ENCODE data around the gene U2AF2. TPM values are rescaled to one million over a fixed set of nuclear protein-coding genes. Genes with fewer than 3 reads are reported as not detected.

Gene U2AF2
- total and polyA plus RNA-seq, 2 experiments from 2014 or later: 22.4 to 150 TPM

DNA sequence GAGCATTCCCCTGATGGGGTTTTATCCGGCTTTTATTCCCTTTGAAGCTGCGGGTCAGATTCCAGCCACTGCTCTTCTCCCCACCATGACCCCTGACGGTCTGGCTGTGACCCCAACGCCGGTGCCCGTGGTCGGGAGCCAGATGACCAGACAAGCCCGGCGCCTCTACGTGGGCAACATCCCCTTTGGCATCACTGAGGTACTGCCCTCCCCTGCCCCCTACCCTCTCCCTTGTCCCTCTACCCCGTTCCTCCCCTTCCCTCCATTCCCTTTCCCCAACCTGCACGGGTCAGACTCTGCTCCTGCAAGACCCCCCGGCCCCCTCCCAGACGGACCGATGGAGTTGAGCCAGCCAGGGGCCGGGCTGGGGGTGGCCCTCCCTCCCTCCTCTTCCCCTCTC lies 6.2 kb downstream of the U2AF2 start:
- 74 to 84% methylated on average over 5 to 16 of the region's 16 CpGs for WGBS, 2 experiments (ENCODE audit: low coverage in 1 of 2, low lambda C conversion rate in 2 of 2, missing lambda C conversion rate in 2 of 2)
- TF ChIP-seq EZH2 (IDR thresholded peaks at IDR 0.05; ENCODE audit: insufficient read depth, poor library complexity, severe bottlenecking) (no peak), EZH2phosphoT487 (IDR thresholded peaks at IDR 0.05; ENCODE audit: insufficient read depth, low read depth) (no peak)
- H3K27me3 ChIP-seq (replicated peaks; ENCODE audit: insufficient read depth): no peaks in the 10 kb centered on the region
- peaks cover 32% of the 10 kb centered on the region; the same call in 1 of the 2 replicates for H4K20me1 ChIP-seq (ENCODE audit: insufficient read depth)
- peaks cover 97% of the 10 kb centered on the region for H3K79me2 ChIP-seq (ENCODE audit: insufficient read depth)
- no peak overlapping the region for H3K4me3 ChIP-seq
- H3K9ac ChIP-seq: no peak overlapping the region
- in situ Hi-C loops (cut with MboI): loop anchor here (25.0 kb wide), 1 partner anchor 1199 kb away; the partner anchor contains the start of genes CDC42EP5 and LENG9
- no peak for DNase-seq
- no peak overlapping the region for H3K27ac ChIP-seq
- peaks cover 24% of the 10 kb centered on the region for H3K4me1 ChIP-seq (ENCODE audit: insufficient read depth)
- H3K36me3 ChIP-seq (ENCODE audit: low read depth): peaks cover 24% of the 10 kb centered on the region; the same call in 1 of the 2 replicates
- H3K9me2 ChIP-seq (ENCODE audit: insufficient read depth): no peaks in the 10 kb centered on the region
- no peaks in the 10 kb centered on the region for H3K9me3 ChIP-seq (ENCODE audit: low read depth)
- no peak overlapping the region for H2AFZ ChIP-seq
- no peak overlapping the region for H3K4me2 ChIP-seq (ENCODE audit: unreplicated experiment)
- H3F3A ChIP-seq (ENCODE audit: insufficient read depth): peaks cover 8% of the 10 kb centered on the region

DNA sequence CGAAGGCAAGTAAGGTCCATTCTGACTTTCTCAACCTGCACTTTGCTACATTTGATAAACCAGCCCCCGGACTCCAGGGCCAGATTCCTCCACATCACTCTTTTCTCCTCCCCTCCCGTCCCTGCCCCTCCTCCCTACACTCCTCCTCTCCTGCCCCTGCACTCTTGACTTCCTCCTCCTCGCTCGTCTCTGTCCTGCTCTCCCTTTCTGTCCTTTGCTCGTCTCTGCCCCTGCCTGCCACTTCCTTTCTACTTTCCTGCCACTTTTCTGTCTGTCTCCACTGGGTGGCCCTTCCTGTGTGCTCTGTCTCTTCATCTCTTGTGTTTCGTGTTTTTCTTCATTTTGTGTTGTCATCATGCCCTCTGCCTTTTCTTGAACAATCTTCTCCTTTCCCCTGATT lies 7.0 kb downstream of the U2AF2 start:
- Histone ChIP-seq H3K4me1 (ENCODE audit: insufficient read depth) (peaks cover 19% of the 10 kb centered on the region), H3K9ac (no peak overlapping the region), H3K4me2 (ENCODE audit: unreplicated experiment) (no peak overlapping the region), H3K36me3 (ENCODE audit: low read depth) (peaks cover 24% of the 10 kb centered on the region; the same call in 1 of the 2 replicates), H3K9me2 (ENCODE audit: insufficient read depth) (no peaks in the 10 kb centered on the region), H3K9me3 (ENCODE audit: low read depth) (no peaks in the 10 kb centered on the region), H2AFZ (no peak overlapping the region), H3K79me2 (ENCODE audit: insufficient read depth) (peaks cover 97% of the 10 kb centered on the region), H3F3A (ENCODE audit: insufficient read depth) (peaks cover under 1% of the 10 kb centered on the region; the same call in 1 of the 2 replicates), H4K20me1 (ENCODE audit: insufficient read depth) (peaks cover 24% of the 10 kb centered on the region; the same call in 1 of the 2 replicates), H3K27me3 (replicated peaks; ENCODE audit: insufficient read depth) (no peaks in the 10 kb centered on the region), H3K27ac (no peak overlapping the region), H3K4me3 (no peak overlapping the region)
- DNase-seq: no peak
- in situ Hi-C loops (cut with MboI): loop anchor here (25.0 kb wide), 1 partner anchor 1200 kb away; the partner anchor contains the start of genes CDC42EP5 and LENG9
- 92 to 100% methylated on average over 5 to 7 of the region's 7 CpGs for WGBS, 2 experiments (ENCODE audit: low coverage in 1 of 2, low lambda C conversion rate in 2 of 2, missing lambda C conversion rate in 2 of 2)
- TF ChIP-seq EZH2 (IDR thresholded peaks at IDR 0.05; ENCODE audit: insufficient read depth, poor library complexity, severe bottlenecking) (no peak), EZH2phosphoT487 (IDR thresholded peaks at IDR 0.05; ENCODE audit: insufficient read depth, low read depth) (no peak)

GRCh38 chr19:55663846-55664536 lies 9.2 kb downstream of the U2AF2 start:
- Histone ChIP-seq H3K4me1 (ENCODE audit: insufficient read depth) (no peaks in the 10 kb centered on the region), H4K20me1 (ENCODE audit: insufficient read depth) (peaks cover 6% of the 10 kb centered on the region; the same call in 1 of the 2 replicates), H3K27me3 (replicated peaks; ENCODE audit: insufficient read depth) (no peaks in the 10 kb centered on the region), H3K9ac (no peak overlapping the region), H3K27ac (no peak overlapping the region), H2AFZ (no peak overlapping the region), H3K36me3 (ENCODE audit: low read depth) (peaks cover 24% of the 10 kb centered on the region; the same call in 1 of the 2 replicates), H3K9me3 (ENCODE audit: low read depth) (no peaks in the 10 kb centered on the region), H3K4me2 (ENCODE audit: unreplicated experiment) (no peak overlapping the region), H3K4me3 (no peak overlapping the region), H3K9me2 (ENCODE audit: insufficient read depth) (no peaks in the 10 kb centered on the region), H3K79me2 (ENCODE audit: insufficient read depth) (peaks cover 97% of the 10 kb centered on the region), H3F3A (ENCODE audit: insufficient read depth) (no peaks in the 10 kb centered on the region)
- WGBS, 2 experiments (ENCODE audit: low coverage in 1 of 2, low lambda C conversion rate in 2 of 2, missing lambda C conversion rate in 2 of 2): 86 to 88% methylated on average over 16 to 20 of the region's 20 CpGs
- in situ Hi-C loops (cut with MboI): loop anchor here (25.0 kb wide), 1 partner anchor 1202 kb away; the partner anchor contains the start of genes CDC42EP5 and LENG9
- no peak for TF ChIP-seq EZH2 (IDR thresholded peaks at IDR 0.05; ENCODE audit: insufficient read depth, poor library complexity, severe bottlenecking)
- TF ChIP-seq EZH2phosphoT487 (IDR thresholded peaks at IDR 0.05; ENCODE audit: insufficient read depth, low read depth): no peak
- DNase-seq: no peak

DNA sequence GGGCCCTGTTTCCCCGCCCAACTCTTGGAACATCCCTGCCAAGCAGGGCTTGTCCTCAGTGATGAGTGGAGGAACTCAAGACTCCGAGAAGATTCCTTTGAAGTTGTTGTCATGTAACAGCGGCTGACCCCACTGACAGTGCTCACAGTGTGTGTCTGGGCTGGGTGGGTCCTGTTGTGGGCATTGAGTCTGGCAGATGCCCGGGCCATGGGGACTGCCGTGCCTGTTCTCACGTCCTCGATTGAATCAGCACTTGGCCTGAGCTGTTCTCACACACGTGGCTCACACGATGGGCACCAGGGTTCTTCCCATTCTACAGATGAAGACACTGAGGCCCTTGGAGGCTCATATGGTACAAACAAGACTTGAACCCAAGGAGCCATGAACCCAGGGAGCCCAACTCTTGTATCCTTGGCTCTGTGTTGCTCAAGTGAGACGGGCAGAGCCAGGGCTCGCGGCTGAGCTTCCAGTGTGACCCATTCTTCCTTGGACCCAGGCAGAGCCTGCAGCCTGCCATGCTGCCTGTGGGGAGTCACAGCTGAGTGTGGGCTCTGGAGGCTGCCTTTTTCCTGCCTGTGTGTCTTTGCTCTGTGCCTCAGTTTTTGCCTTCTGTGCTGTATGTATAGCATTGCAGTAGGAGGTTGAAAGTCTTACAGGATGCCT lies 11.6 kb downstream of the U2AF2 start:
- Histone ChIP-seq H3K4me2 (ENCODE audit: unreplicated experiment) (no peak overlapping the region), H3K27ac (no peak overlapping the region), H4K20me1 (ENCODE audit: insufficient read depth) (0 out of 2 replicates have a peak, but pooled peaks cover 2% of the 10 kb centered on the region), H2AFZ (no peak overlapping the region), H3K9ac (no peak overlapping the region), H3K9me3 (ENCODE audit: low read depth) (no peaks in the 10 kb centered on the region), H3K9me2 (ENCODE audit: insufficient read depth) (no peaks in the 10 kb centered on the region), H3K4me3 (no peak overlapping the region), H3K27me3 (replicated peaks; ENCODE audit: insufficient read depth) (no peaks in the 10 kb centered on the region), H3F3A (ENCODE audit: insufficient read depth) (peaks cover 6% of the 10 kb centered on the region; the same call in 1 of the 2 replicates), H3K4me1 (ENCODE audit: insufficient read depth) (no peaks in the 10 kb centered on the region), H3K79me2 (ENCODE audit: insufficient read depth) (peaks cover 97% of the 10 kb centered on the region), H3K36me3 (ENCODE audit: low read depth) (peaks cover 18% of the 10 kb centered on the region; the same call in 1 of the 2 replicates)
- 75 to 78% methylated on average over 12 of the region's 12 CpGs for WGBS, 2 experiments (ENCODE audit: low coverage in 1 of 2, low lambda C conversion rate in 2 of 2, missing lambda C conversion rate in 2 of 2)
- no peak for DNase-seq
- no peak for TF ChIP-seq EZH2 (IDR thresholded peaks at IDR 0.05; ENCODE audit: insufficient read depth, poor library complexity, severe bottlenecking)
- no peak for TF ChIP-seq EZH2phosphoT487 (IDR thresholded peaks at IDR 0.05; ENCODE audit: insufficient read depth, low read depth)
- in situ Hi-C loops (cut with MboI): loop anchor here (25.0 kb wide), 1 partner anchor 1204 kb away; the partner anchor contains the start of genes CDC42EP5 and LENG9

All from GM23248 (cell line).